AG09309 (cell line): ENCODE data around the gene ABCD1.
"Not testable (repeated sequence)": the region's sequence is repeated elsewhere in the genome, so short reads cannot be mapped to it uniquely, and the experiment has no call there.

ENCODE experiments used
- DNase-seq: peaks from one replicate; pipeline ENCODE4 v3.0.0-alpha.2; 2010; ENCODE audit warnings: low read depth
- H3K4me3 ChIP-seq: 2 replicates; pipeline ENCODE4 v1.5.1; 2011; ENCODE audit warnings: mild to moderate bottlenecking, low read depth, low read length, moderate library complexity; ENCODE audit not compliant: control insufficient read depth
- CTCF ChIP-seq: IDR thresholded peaks from 2 replicates; pipeline ENCODE4 v1.5.1; 2011; ENCODE audit warnings: mild to moderate bottlenecking, low read depth, low read length, inconsistent platforms; ENCODE audit not compliant: insufficient read depth, control insufficient read depth; ENCODE audit errors: missing control alignments

ABCD1 gene

DNA sequence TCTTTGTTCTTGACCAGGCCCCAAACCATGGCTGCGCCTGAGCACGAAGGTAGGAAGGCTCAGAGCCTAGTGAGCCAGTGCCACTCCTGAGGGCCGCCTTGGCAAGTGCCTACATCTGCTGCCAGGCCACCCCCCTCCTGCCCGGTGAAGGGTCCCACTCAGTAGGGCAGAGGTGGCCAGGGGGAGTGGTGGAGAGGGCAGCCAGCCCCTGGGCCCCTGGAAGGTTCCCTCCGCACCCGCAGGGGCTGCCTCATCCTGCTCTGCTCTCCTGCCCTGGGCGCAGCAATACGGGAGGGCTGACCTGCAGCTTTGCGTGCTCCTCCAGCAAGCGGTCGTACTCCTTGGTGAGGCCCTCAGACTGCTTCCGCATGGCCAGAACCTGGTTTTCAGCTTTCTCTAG is 22.9 kb upstream of the ABCD1 start:
- H3K4me3 ChIP-seq, result no peak overlapping the region
- TF ChIP-seq CTCF, result no peak
- DNase-seq, result no peak

- TF ChIP-seq CTCF, result no peak
- H3K4me3 ChIP-seq, result no peak overlapping the region
- no peak for DNase-seq
Observed at GRCh38 chrX:153702336-153703035, 22.2 kb upstream of the ABCD1 start.

GRCh38 chrX:153703036-153703370 is 21.7 kb upstream of the ABCD1 start:
- no peak for DNase-seq
- no peak overlapping the region for H3K4me3 ChIP-seq
- TF ChIP-seq CTCF, result no peak

GRCh38 chrX:153704021-153704526 is 20.6 kb upstream of the ABCD1 start:
- no peak overlapping the region for H3K4me3 ChIP-seq
- no peak for DNase-seq
- no peak for TF ChIP-seq CTCF

DNA sequence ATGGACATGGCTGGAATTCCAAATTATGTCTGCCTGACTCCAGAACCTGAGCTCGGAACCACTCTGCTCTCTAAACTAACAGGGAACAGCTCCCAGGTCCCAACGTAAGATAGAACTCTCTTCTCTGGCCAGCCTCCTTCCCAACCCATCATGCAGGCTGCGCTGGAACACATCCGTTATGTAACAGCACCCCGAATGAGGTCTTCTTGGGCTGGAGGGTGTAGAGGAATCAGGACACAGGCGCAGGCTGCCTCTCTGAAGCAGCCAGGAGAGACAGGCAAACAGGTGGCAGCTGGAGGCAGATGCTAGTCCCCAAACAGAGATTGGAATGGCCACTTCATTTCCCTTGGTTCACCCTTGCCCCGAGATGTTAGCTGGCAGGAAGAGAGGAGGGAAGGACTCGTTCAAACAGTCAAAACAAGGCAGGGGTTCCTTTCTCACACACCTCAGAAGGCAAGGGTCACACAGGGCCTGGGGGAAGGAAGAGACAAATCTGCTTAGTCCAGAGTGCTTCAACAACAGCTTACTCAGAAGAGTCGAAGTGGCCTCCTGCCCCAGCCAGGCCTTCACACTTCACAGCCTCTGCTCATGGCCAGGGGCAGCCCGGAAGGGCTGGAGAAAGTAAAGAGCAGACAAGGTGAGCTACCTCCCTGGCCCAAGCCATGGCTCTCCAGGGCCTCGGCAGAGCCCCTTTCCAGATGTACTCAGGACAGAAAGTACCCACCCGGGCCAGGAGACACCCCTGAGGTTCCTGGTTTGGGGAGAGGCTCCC is 19.8 kb upstream of the ABCD1 start:
- H3K4me3 ChIP-seq, DNase-seq: not testable (repeated sequence)

DNA sequence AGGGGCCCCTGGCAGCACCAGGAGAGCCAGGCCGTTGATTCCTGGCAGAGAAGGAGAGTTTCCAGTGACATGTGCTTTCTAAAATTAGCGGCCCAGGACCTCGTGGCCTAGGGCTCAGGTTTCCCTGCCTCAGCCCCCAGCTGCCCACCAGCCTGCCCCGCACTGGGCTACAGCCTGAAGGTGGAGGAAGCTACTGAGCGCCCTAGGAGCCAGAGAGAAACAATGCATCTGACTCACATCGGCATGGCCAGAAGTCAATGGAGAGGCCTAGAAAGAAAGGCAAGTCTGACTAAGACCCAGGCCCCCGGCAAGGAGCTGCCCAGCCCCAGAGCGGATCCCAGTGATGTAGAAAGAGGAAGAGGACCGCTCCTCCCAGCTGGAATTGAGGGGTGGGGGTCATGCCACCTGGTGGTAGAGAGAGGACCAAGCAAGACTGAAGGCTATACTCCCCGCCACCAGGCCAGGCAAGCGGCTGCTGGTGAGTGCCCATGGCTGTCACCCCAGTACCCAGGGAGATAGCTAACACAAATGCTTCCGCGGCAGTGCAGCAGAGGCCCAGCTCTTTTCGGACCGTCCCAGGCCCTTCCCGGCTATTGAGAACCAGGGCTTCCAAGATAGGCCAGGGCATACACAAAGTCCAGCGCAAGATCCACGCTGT is 19.1 kb upstream of the ABCD1 start:
- DNase-seq, H3K4me3 ChIP-seq: not testable (repeated sequence)

- no peak overlapping the region for H3K4me3 ChIP-seq
- DNase-seq, result no peak
- TF ChIP-seq CTCF, result no peak
Observed at GRCh38 chrX:153706799-153707198, 17.9 kb upstream of the ABCD1 start.

- no peak for TF ChIP-seq CTCF
- H3K4me3 ChIP-seq, result no peak overlapping the region
- no peak for DNase-seq
Observed at GRCh38 chrX:153707406-153707805, 17.2 kb upstream of the ABCD1 start.
